ENCODE data around the gene VIL1. TPM values are rescaled to one million over a fixed set of nuclear protein-coding genes. Genes with fewer than 3 reads are reported as not detected.

VIL1 gene
- total and polyA plus RNA-seq, 2 of the 13 experiments (the other 11 are each of a cell fraction or from before 2014, with no cell fraction given): 287 to 301 TPM

- TF ChIP-seq KDM3A (CRISPR knock-in tag; IDR thresholded peaks at IDR 0.05; ENCODE audit: low read depth): peak; percentile 98
- TF ChIP-seq MED8 (CRISPR knock-in tag; IDR thresholded peaks at IDR 0.05; ENCODE audit: insufficient replicate concordance): peak; percentile 77
- no peak for TF ChIP-seq MBD4 (IDR thresholded peaks at IDR 0.05; ENCODE audit: borderline replicate concordance, low read length)
- TF ChIP-seq CENPT (CRISPR knock-in tag; IDR thresholded peaks at IDR 0.05; ENCODE audit: low read depth): peak; percentile 13; the same call in 1 of the 2 replicates
- TF ChIP-seq ZKSCAN5 (CRISPR knock-in tag; IDR thresholded peaks at IDR 0.05): no peak
- TF ChIP-seq ZBTB7B (CRISPR knock-in tag; IDR thresholded peaks at IDR 0.05): peak; percentile 99
- TF ChIP-seq HOXA9 (CRISPR knock-in tag; IDR thresholded peaks at IDR 0.05; ENCODE audit: borderline replicate concordance): no peak
- TF ChIP-seq ZMYM2 (CRISPR knock-in tag; IDR thresholded peaks at IDR 0.05): no peak
- TF ChIP-seq ZNF230 (CRISPR knock-in tag; IDR thresholded peaks at IDR 0.05): no peak
- TF ChIP-seq E2F5 (CRISPR knock-in tag; conservative IDR thresholded peaks at IDR 0.05): 0 out of 2 replicates have a peak, but pooled peaks have one; percentile 44
- peak; percentile 67 for TF ChIP-seq SAP130 (CRISPR knock-in tag; IDR thresholded peaks at IDR 0.05; ENCODE audit: low read depth)
- TF ChIP-seq FOXM1 (CRISPR knock-in tag; IDR thresholded peaks at IDR 0.05): 0 out of 2 replicates have a peak, but pooled peaks have one; percentile 3
- no peak; the same call in 1 of the 2 replicates for TF ChIP-seq PRMT3 (CRISPR knock-in tag; IDR thresholded peaks at IDR 0.05; ENCODE audit: borderline replicate concordance, low read depth)
- TF ChIP-seq GTF2F1 (IDR thresholded peaks at IDR 0.05; ENCODE audit: low read length): no peak
- peak; percentile 87 for TF ChIP-seq E2F2 (CRISPR knock-in tag; IDR thresholded peaks at IDR 0.05; ENCODE audit: borderline replicate concordance)
- peak; percentile 67; the same call in 1 of the 2 replicates for TF ChIP-seq SIN3B (IDR thresholded peaks at IDR 0.05; ENCODE audit: low read length)
- TF ChIP-seq ZNF512B (CRISPR knock-in tag; IDR thresholded peaks at IDR 0.05; ENCODE audit: borderline replicate concordance): no peak; the same call in 1 of the 2 replicates
- TF ChIP-seq ZC3H4 (CRISPR knock-in tag; IDR thresholded peaks at IDR 0.05; ENCODE audit: borderline replicate concordance): peak; percentile 83
- no peak for TF ChIP-seq HCFC1 (IDR thresholded peaks at IDR 0.05; ENCODE audit: low read depth, low read length)
- TF ChIP-seq SMARCE1 (IDR thresholded peaks at IDR 0.05; ENCODE audit: borderline replicate concordance): no peak
- no peak for TF ChIP-seq ZNF577 (CRISPR knock-in tag; IDR thresholded peaks at IDR 0.05; ENCODE audit: borderline replicate concordance, low read depth)
- no peak for TF ChIP-seq ZNF605 (CRISPR knock-in tag; IDR thresholded peaks at IDR 0.05)
- TF ChIP-seq ZFP37 (CRISPR knock-in tag; IDR thresholded peaks at IDR 0.05; ENCODE audit: borderline replicate concordance): 0 out of 2 replicates have a peak, but pooled peaks have one; percentile 23
- peak; percentile 64 for TF ChIP-seq CEBPG (CRISPR knock-in tag; IDR thresholded peaks at IDR 0.05)
- peak; percentile 86 for TF ChIP-seq TEAD3 (CRISPR knock-in tag; optimal IDR thresholded peaks at IDR 0.05; ENCODE audit: borderline replicate concordance)
- TF ChIP-seq HDAC6 (IDR thresholded peaks at IDR 0.05; ENCODE audit: low read depth, low read length): no peak
- TF ChIP-seq ZNF484 (CRISPR knock-in tag; IDR thresholded peaks at IDR 0.05; ENCODE audit: borderline replicate concordance, low read depth): no peak
- TF ChIP-seq EHMT2 (IDR thresholded peaks at IDR 0.05; ENCODE audit: borderline replicate concordance, low read depth, low read length): no peak
These were observed 12.5 kb upstream of the VIL1 start (continued) for GRCh38 chr2:218406209-218406948.

Measured in HepG2 (cell line).